Measurements from ENCODE around the gene CPVL.

CPVL gene

GRCh38 chr7:28992798-28993197 lies 153.5 kb downstream of the CPVL start:
- Histone ChIP-seq H3K4me3 (ENCODE audit: low read depth in 1 of 2, low read length in 2 of 2) (no peak overlapping the region), H3K36me3 (ENCODE audit: insufficient read depth, low read length) (no peaks in the 10 kb centered on the region; the same call in 1 of the 2 replicates), H3K4me1 (ENCODE audit: insufficient read depth, low read length) (no peaks in the 10 kb centered on the region), H3K79me2 (ENCODE audit: insufficient read depth, low read length) (no peaks in the 10 kb centered on the region), H3K9me3 (ENCODE audit: insufficient read depth, low read length, severe bottlenecking) (no peaks in the 10 kb centered on the region), H4K20me1 (ENCODE audit: insufficient read depth, low read length) (no peaks in the 10 kb centered on the region), H3K27ac (ENCODE audit: low read length) (no peak overlapping the region), H3K4me2 (ENCODE audit: insufficient read depth, low read length) (no peak overlapping the region), H2AFZ (ENCODE audit: low read depth, low read length) (no peak overlapping the region), H3K27me3 (ENCODE audit: insufficient read depth, low read length, poor library complexity) (no peaks in the 10 kb centered on the region), H3K9ac (ENCODE audit: low read depth, low read length) (no peak overlapping the region)
- TF ChIP-seq EZH2 (IDR thresholded peaks at IDR 0.05; ENCODE audit: borderline replicate concordance, low read depth, low read length, severe bottlenecking) (no peak), CTCF (IDR thresholded peaks at IDR 0.05; ENCODE audit: borderline replicate concordance, extremely low read depth, low read length, poor library complexity, severe bottlenecking) (no peak)
- ATAC-seq (ENCODE audit: insufficient read depth, low read depth) (no peak), DNase-seq (no peak)

- no peak for ATAC-seq (ENCODE audit: insufficient read depth, low read depth)
- Histone ChIP-seq H3K4me3 (ENCODE audit: low read depth in 1 of 2, low read length in 2 of 2) (no peak overlapping the region), H3K27me3 (ENCODE audit: insufficient read depth, low read length, poor library complexity) (no peaks in the 10 kb centered on the region), H3K27ac (ENCODE audit: low read length) (no peak overlapping the region), H3K4me2 (ENCODE audit: insufficient read depth, low read length) (no peak overlapping the region), H3K9me3 (ENCODE audit: insufficient read depth, low read length, severe bottlenecking) (no peaks in the 10 kb centered on the region), H3K9ac (ENCODE audit: low read depth, low read length) (no peak overlapping the region), H2AFZ (ENCODE audit: low read depth, low read length) (no peak overlapping the region), H3K79me2 (ENCODE audit: insufficient read depth, low read length) (no peaks in the 10 kb centered on the region), H3K4me1 (ENCODE audit: insufficient read depth, low read length) (no peaks in the 10 kb centered on the region), H3K36me3 (ENCODE audit: insufficient read depth, low read length) (no peaks in the 10 kb centered on the region), H4K20me1 (ENCODE audit: insufficient read depth, low read length) (no peaks in the 10 kb centered on the region)
- TF ChIP-seq EZH2 (IDR thresholded peaks at IDR 0.05; ENCODE audit: borderline replicate concordance, low read depth, low read length, severe bottlenecking): no peak
- TF ChIP-seq CTCF (IDR thresholded peaks at IDR 0.05; ENCODE audit: borderline replicate concordance, extremely low read depth, low read length, poor library complexity, severe bottlenecking): no peak
- DNase-seq: no peak
Measured at GRCh38 chr7:28990200-28990960, 156.0 kb downstream of the CPVL start.

- no peak overlapping the region for H3K4me2 ChIP-seq (ENCODE audit: insufficient read depth, low read length)
- H3K4me3 ChIP-seq (ENCODE audit: low read depth in 1 of 2, low read length in 2 of 2): no peak overlapping the region
- no peak overlapping the region for H3K9ac ChIP-seq (ENCODE audit: low read depth, low read length)
- no peak for DNase-seq
- H3K79me2 ChIP-seq (ENCODE audit: insufficient read depth, low read length): no peaks in the 10 kb centered on the region
- no peaks in the 10 kb centered on the region for H4K20me1 ChIP-seq (ENCODE audit: insufficient read depth, low read length)
- H3K9me3 ChIP-seq (ENCODE audit: insufficient read depth, low read length, severe bottlenecking): no peaks in the 10 kb centered on the region
- H3K27me3 ChIP-seq (ENCODE audit: insufficient read depth, low read length, poor library complexity): no peaks in the 10 kb centered on the region
- TF ChIP-seq EZH2 (IDR thresholded peaks at IDR 0.05; ENCODE audit: borderline replicate concordance, low read depth, low read length, severe bottlenecking) (no peak), CTCF (IDR thresholded peaks at IDR 0.05; ENCODE audit: borderline replicate concordance, extremely low read depth, low read length, poor library complexity, severe bottlenecking) (no peak)
- no peaks in the 10 kb centered on the region for H3K4me1 ChIP-seq (ENCODE audit: insufficient read depth, low read length)
- no peaks in the 10 kb centered on the region for H3K36me3 ChIP-seq (ENCODE audit: insufficient read depth, low read length)
- H2AFZ ChIP-seq (ENCODE audit: low read depth, low read length): no peak overlapping the region
- H3K27ac ChIP-seq (ENCODE audit: low read length): no peak overlapping the region
- ATAC-seq (ENCODE audit: insufficient read depth, low read depth): no peak
Measured at GRCh38 chr7:28989211-28989980, 156.9 kb downstream of the CPVL start.
